MM.1S (cell line): ENCODE results near the gene TASP1.

Experiments
- CTCF ChIP-seq: fragments of 300-600 bp; sonication (generic); IDR thresholded peaks from 2 replicates; pipeline ENCODE4 v1.5.1; 2016; ENCODE audit warnings: antibody characterized with exemption, low read length, mixed read lengths
- EZH2 ChIP-seq: fragments of 300-600 bp; sonication (generic); optimal IDR thresholded peaks from 2 replicates; pipeline ENCODE3; 2017; ENCODE audit warnings: low read depth, mild to moderate bottlenecking, antibody characterized with exemption, low read length, mixed read lengths

GRCh38 chr20:13665709-13666395 lies 27.1 kb upstream of the TASP1 start:
- no peak for TF ChIP-seq CTCF
- no peak for TF ChIP-seq EZH2
